ENCODE results near the gene PRKAR1B. TPM values are rescaled to one million over a fixed set of nuclear protein-coding genes. Genes with fewer than 3 reads are reported as not detected.
"Not testable (repeated sequence)": the region's sequence is repeated elsewhere in the genome, so short reads cannot be mapped to it uniquely, and the experiment has no call there.

The PRKAR1B gene
- total RNA-seq, 1 donor from 2014 or later: 19.3 TPM

- no peak overlapping the region for H3K9ac ChIP-seq (ENCODE audit: low read depth in 1 of 3, low read length in 3 of 3)
- H3K27ac ChIP-seq (ENCODE audit: low read depth, low read length): no peak overlapping the region
- peaks cover 0 to 4% (median 2%) of the 10 kb centered on the region in 3 donors for H3K9me3 ChIP-seq (ENCODE audit: control insufficient read depth in 3 of 3, low read length in 3 of 3)
- H3K4me1 ChIP-seq (ENCODE audit: control insufficient read depth in 3 of 3, insufficient read depth in 3 of 3, low read length in 3 of 3): no peaks in the 10 kb centered on the region
- no peaks in the 10 kb centered on the region for H3K27me3 ChIP-seq (ENCODE audit: control insufficient read depth in 3 of 3, insufficient read depth in 3 of 3, low read length in 3 of 3)
- no peaks in the 10 kb centered on the region for H3K36me3 ChIP-seq (ENCODE audit: control insufficient read depth in 3 of 3, insufficient read depth in 3 of 3, low read length in 3 of 3)
- H3K4me3 ChIP-seq (ENCODE audit: low read length in 3 of 3): no peak overlapping the region
Measured at GRCh38 chr7:641269-641671, 85.8 kb downstream of the PRKAR1B start.

GRCh38 chr7:638256-639011, 88.6 kb downstream of the PRKAR1B start:
- no peaks in the 10 kb centered on the region for H3K9me3 ChIP-seq (ENCODE audit: control insufficient read depth in 3 of 3, low read length in 3 of 3)
- no peak overlapping the region for H3K27ac ChIP-seq (ENCODE audit: low read depth, low read length)

GRCh38 chr7:637826-638225, 89.3 kb downstream of the PRKAR1B start:
- Histone ChIP-seq H3K27ac (ENCODE audit: low read depth, low read length) (no peak overlapping the region), H3K4me3 (ENCODE audit: low read length in 3 of 3) (no peak overlapping the region), H3K9ac (ENCODE audit: low read depth in 1 of 3, low read length in 3 of 3) (no peak overlapping the region), H3K36me3 (ENCODE audit: control insufficient read depth in 3 of 3, insufficient read depth in 3 of 3, low read length in 3 of 3) (no peaks in the 10 kb centered on the region), H3K27me3 (ENCODE audit: control insufficient read depth in 3 of 3, insufficient read depth in 3 of 3, low read length in 3 of 3) (no peaks in the 10 kb centered on the region), H3K4me1 (ENCODE audit: control insufficient read depth in 3 of 3, insufficient read depth in 3 of 3, low read length in 3 of 3) (no peaks in the 10 kb centered on the region), H3K9me3 (ENCODE audit: control insufficient read depth in 3 of 3, low read length in 3 of 3) (no peaks in the 10 kb centered on the region)

More at GRCh38 chr7:638256-639011, 88.6 kb downstream of the PRKAR1B start:
- H3K4me1 ChIP-seq (ENCODE audit: control insufficient read depth in 3 of 3, insufficient read depth in 3 of 3, low read length in 3 of 3): no peaks in the 10 kb centered on the region
- H3K27me3 ChIP-seq (ENCODE audit: control insufficient read depth in 3 of 3, insufficient read depth in 3 of 3, low read length in 3 of 3): no peaks in the 10 kb centered on the region
- no peak overlapping the region for H3K4me3 ChIP-seq (ENCODE audit: low read length in 3 of 3)
- no peaks in the 10 kb centered on the region for H3K36me3 ChIP-seq (ENCODE audit: control insufficient read depth in 3 of 3, insufficient read depth in 3 of 3, low read length in 3 of 3)
- no peak overlapping the region for H3K9ac ChIP-seq (ENCODE audit: low read depth in 1 of 3, low read length in 3 of 3)

- H3K9ac ChIP-seq (ENCODE audit: low read depth in 1 of 3, low read length in 3 of 3): no peak overlapping the region
- H3K9me3 ChIP-seq (ENCODE audit: control insufficient read depth in 3 of 3, low read length in 3 of 3): no peaks in the 10 kb centered on the region
- H3K27me3 ChIP-seq (ENCODE audit: control insufficient read depth in 3 of 3, insufficient read depth in 3 of 3, low read length in 3 of 3): peaks cover 0 to 2% (median 0%) of the 10 kb centered on the region in 3 donors
- no peaks in the 10 kb centered on the region for H3K4me1 ChIP-seq (ENCODE audit: control insufficient read depth in 3 of 3, insufficient read depth in 3 of 3, low read length in 3 of 3)
- H3K36me3 ChIP-seq (ENCODE audit: control insufficient read depth in 3 of 3, insufficient read depth in 3 of 3, low read length in 3 of 3): no peaks in the 10 kb centered on the region
- no peak overlapping the region for H3K27ac ChIP-seq (ENCODE audit: low read depth, low read length)
- H3K4me3 ChIP-seq (ENCODE audit: low read length in 3 of 3): no peak overlapping the region
Measured at GRCh38 chr7:636396-636795, 90.7 kb downstream of the PRKAR1B start.

GRCh38 chr7:635687-636382, 91.2 kb downstream of the PRKAR1B start:
- H3K27me3 ChIP-seq (ENCODE audit: control insufficient read depth in 3 of 3, insufficient read depth in 3 of 3, low read length in 3 of 3); H3K9me3 ChIP-seq (ENCODE audit: control insufficient read depth in 3 of 3, low read length in 3 of 3); H3K9ac ChIP-seq (ENCODE audit: low read depth in 1 of 3, low read length in 3 of 3); H3K4me3 ChIP-seq (ENCODE audit: low read length in 3 of 3); H3K4me1 ChIP-seq (ENCODE audit: control insufficient read depth in 3 of 3, insufficient read depth in 3 of 3, low read length in 3 of 3); H3K27ac ChIP-seq (ENCODE audit: low read depth, low read length); H3K36me3 ChIP-seq (ENCODE audit: control insufficient read depth in 3 of 3, insufficient read depth in 3 of 3, low read length in 3 of 3): not testable (repeated sequence)

GRCh38 chr7:635227-635626, 91.9 kb downstream of the PRKAR1B start:
- Histone ChIP-seq H3K9me3 (ENCODE audit: control insufficient read depth in 3 of 3, low read length in 3 of 3) (no peaks in the 10 kb centered on the region), H3K36me3 (ENCODE audit: control insufficient read depth in 3 of 3, insufficient read depth in 3 of 3, low read length in 3 of 3) (no peaks in the 10 kb centered on the region), H3K9ac (ENCODE audit: low read depth in 1 of 3, low read length in 3 of 3) (no peak overlapping the region), H3K27me3 (ENCODE audit: control insufficient read depth in 3 of 3, insufficient read depth in 3 of 3, low read length in 3 of 3) (peaks cover 0 to 2% (median 0%) of the 10 kb centered on the region in 3 donors), H3K4me1 (ENCODE audit: control insufficient read depth in 3 of 3, insufficient read depth in 3 of 3, low read length in 3 of 3) (no peaks in the 10 kb centered on the region), H3K27ac (ENCODE audit: low read depth, low read length) (no peak overlapping the region), H3K4me3 (ENCODE audit: low read length in 3 of 3) (no peak overlapping the region)

- Histone ChIP-seq H3K4me3 (ENCODE audit: low read length in 3 of 3) (no peak overlapping the region), H3K27ac (ENCODE audit: low read depth, low read length) (no peak overlapping the region), H3K36me3 (ENCODE audit: control insufficient read depth in 3 of 3, insufficient read depth in 3 of 3, low read length in 3 of 3) (no peaks in the 10 kb centered on the region), H3K4me1 (ENCODE audit: control insufficient read depth in 3 of 3, insufficient read depth in 3 of 3, low read length in 3 of 3) (no peaks in the 10 kb centered on the region), H3K9me3 (ENCODE audit: control insufficient read depth in 3 of 3, low read length in 3 of 3) (no peaks in the 10 kb centered on the region), H3K27me3 (ENCODE audit: control insufficient read depth in 3 of 3, insufficient read depth in 3 of 3, low read length in 3 of 3) (peaks cover 0 to 2% (median 0%) of the 10 kb centered on the region in 3 donors), H3K9ac (ENCODE audit: low read depth in 1 of 3, low read length in 3 of 3) (no peak overlapping the region)
Measured at GRCh38 chr7:633381-634018, 93.6 kb downstream of the PRKAR1B start.

- Histone ChIP-seq H3K4me1 (ENCODE audit: control insufficient read depth in 3 of 3, insufficient read depth in 3 of 3, low read length in 3 of 3) (no peaks in the 10 kb centered on the region), H3K36me3 (ENCODE audit: control insufficient read depth in 3 of 3, insufficient read depth in 3 of 3, low read length in 3 of 3) (no peaks in the 10 kb centered on the region), H3K27me3 (ENCODE audit: control insufficient read depth in 3 of 3, insufficient read depth in 3 of 3, low read length in 3 of 3) (peaks cover 0 to 2% (median 0%) of the 10 kb centered on the region in 3 donors), H3K27ac (ENCODE audit: low read depth, low read length) (no peak overlapping the region), H3K9me3 (ENCODE audit: control insufficient read depth in 3 of 3, low read length in 3 of 3) (no peaks in the 10 kb centered on the region), H3K9ac (ENCODE audit: low read depth in 1 of 3, low read length in 3 of 3) (no peak overlapping the region), H3K4me3 (ENCODE audit: low read length in 3 of 3) (no peak overlapping the region)
Measured at GRCh38 chr7:632831-633210, 94.3 kb downstream of the PRKAR1B start.

- H3K27me3 ChIP-seq (ENCODE audit: control insufficient read depth in 3 of 3, insufficient read depth in 3 of 3, low read length in 3 of 3): peaks cover 0 to 2% (median 0%) of the 10 kb centered on the region in 3 donors
- H3K27ac ChIP-seq (ENCODE audit: low read depth, low read length): no peak overlapping the region
- no peaks in the 10 kb centered on the region for H3K9me3 ChIP-seq (ENCODE audit: control insufficient read depth in 3 of 3, low read length in 3 of 3)
- no peaks in the 10 kb centered on the region for H3K36me3 ChIP-seq (ENCODE audit: control insufficient read depth in 3 of 3, insufficient read depth in 3 of 3, low read length in 3 of 3)
- H3K9ac ChIP-seq (ENCODE audit: low read depth in 1 of 3, low read length in 3 of 3): no peak overlapping the region
- H3K4me1 ChIP-seq (ENCODE audit: control insufficient read depth in 3 of 3, insufficient read depth in 3 of 3, low read length in 3 of 3): no peaks in the 10 kb centered on the region
- no peak overlapping the region for H3K4me3 ChIP-seq (ENCODE audit: low read length in 3 of 3)
Measured at GRCh38 chr7:631964-632830, 94.9 kb downstream of the PRKAR1B start.
